ENCODE results near the gene TCF7L2.

Gene TCF7L2

GRCh38 chr10:112949875-112950507 is at the start of gene TCF7L2:
TSS of gene TCF7L2 (plus strand) at chr10:112950247. CDS start at chr10:112950757, 510 bp downstream.
- DNase-seq (ENCODE audit: extremely low read depth in 1 of 2, low read depth in 1 of 2), result peak in 1 of 2 donors; percentile 15

- no peak for DNase-seq (ENCODE audit: extremely low read depth in 1 of 2, low read depth in 1 of 2)
Measured at GRCh38 chr10:112902730-112903129, 47.3 kb upstream of the TCF7L2 start.

GRCh38 chr10:112904000-112904399 is 46.0 kb upstream of the TCF7L2 start:
- no peak for DNase-seq (ENCODE audit: extremely low read depth in 1 of 2, low read depth in 1 of 2)

GRCh38 chr10:112906945-112907344 is 43.1 kb upstream of the TCF7L2 start:
- DNase-seq (ENCODE audit: extremely low read depth in 1 of 2, low read depth in 1 of 2), result no peak

GRCh38 chr10:112907893-112908292 is 42.2 kb upstream of the TCF7L2 start:
- no peak for DNase-seq (ENCODE audit: extremely low read depth in 1 of 2, low read depth in 1 of 2)

- DNase-seq (ENCODE audit: extremely low read depth in 1 of 2, low read depth in 1 of 2), result no peak
Measured at GRCh38 chr10:112911206-112911605, 38.8 kb upstream of the TCF7L2 start.

- DNase-seq (ENCODE audit: extremely low read depth in 1 of 2, low read depth in 1 of 2), result no peak
Measured at GRCh38 chr10:112912410-112912928, 37.6 kb upstream of the TCF7L2 start.

- DNase-seq (ENCODE audit: extremely low read depth in 1 of 2, low read depth in 1 of 2), result no peak
Measured at GRCh38 chr10:112913255-112913654, 36.8 kb upstream of the TCF7L2 start.

GRCh38 chr10:112913661-112914287 is 36.3 kb upstream of the TCF7L2 start:
- DNase-seq (ENCODE audit: extremely low read depth in 1 of 2, low read depth in 1 of 2), result no peak

GRCh38 chr10:112914288-112914952 is 35.6 kb upstream of the TCF7L2 start:
- DNase-seq (ENCODE audit: extremely low read depth in 1 of 2, low read depth in 1 of 2), result no peak

GRCh38 chr10:112915590-112916572 is 34.2 kb upstream of the TCF7L2 start:
- DNase-seq (ENCODE audit: extremely low read depth in 1 of 2, low read depth in 1 of 2), result no peak

GRCh38 chr10:112917681-112918080 is 32.4 kb upstream of the TCF7L2 start:
- DNase-seq (ENCODE audit: extremely low read depth in 1 of 2, low read depth in 1 of 2), result no peak

- no peak for DNase-seq (ENCODE audit: extremely low read depth in 1 of 2, low read depth in 1 of 2)
Measured at GRCh38 chr10:112918771-112919170, 31.3 kb upstream of the TCF7L2 start.

GRCh38 chr10:112919721-112920120 is 30.3 kb upstream of the TCF7L2 start:
- no peak for DNase-seq (ENCODE audit: extremely low read depth in 1 of 2, low read depth in 1 of 2)

- DNase-seq (ENCODE audit: extremely low read depth in 1 of 2, low read depth in 1 of 2), result no peak
Measured at GRCh38 chr10:112926906-112927688, 22.9 kb upstream of the TCF7L2 start.

GRCh38 chr10:112927980-112928379 is 22.1 kb upstream of the TCF7L2 start:
- no peak for DNase-seq (ENCODE audit: extremely low read depth in 1 of 2, low read depth in 1 of 2)

- no peak for DNase-seq (ENCODE audit: extremely low read depth in 1 of 2, low read depth in 1 of 2)
Measured at GRCh38 chr10:112932658-112933057, 17.4 kb upstream of the TCF7L2 start.

GRCh38 chr10:112934193-112934592 is 15.9 kb upstream of the TCF7L2 start:
- DNase-seq (ENCODE audit: extremely low read depth in 1 of 2, low read depth in 1 of 2), result no peak

- no peak for DNase-seq (ENCODE audit: extremely low read depth in 1 of 2, low read depth in 1 of 2)
Measured at GRCh38 chr10:112938808-112939482, 11.1 kb upstream of the TCF7L2 start.
